ENCODE results near the gene RSAD1.

Gene RSAD1

DNA sequence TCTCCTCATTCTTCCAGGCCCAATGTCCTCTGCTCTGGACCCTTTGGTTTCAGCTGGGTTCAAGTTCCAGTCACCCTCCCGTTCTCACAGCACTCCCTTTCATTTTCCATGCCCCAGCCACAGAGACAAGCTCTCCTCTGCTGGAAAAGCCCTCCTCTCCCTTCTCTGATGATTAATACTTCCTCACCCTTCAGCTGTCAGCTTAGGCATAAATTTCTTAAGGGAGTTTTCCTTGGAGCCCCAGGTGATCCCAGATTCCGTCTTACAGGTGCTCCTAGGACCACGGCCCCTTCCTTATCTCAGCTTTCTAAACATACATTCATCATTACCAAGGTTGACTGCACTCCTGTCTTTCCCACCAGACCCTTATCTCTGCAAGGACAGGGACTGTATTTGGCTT lies 20.4 kb upstream of the RSAD1 start:
- no peak for DNase-seq (ENCODE audit: low read depth in 2 of 2)

DNA sequence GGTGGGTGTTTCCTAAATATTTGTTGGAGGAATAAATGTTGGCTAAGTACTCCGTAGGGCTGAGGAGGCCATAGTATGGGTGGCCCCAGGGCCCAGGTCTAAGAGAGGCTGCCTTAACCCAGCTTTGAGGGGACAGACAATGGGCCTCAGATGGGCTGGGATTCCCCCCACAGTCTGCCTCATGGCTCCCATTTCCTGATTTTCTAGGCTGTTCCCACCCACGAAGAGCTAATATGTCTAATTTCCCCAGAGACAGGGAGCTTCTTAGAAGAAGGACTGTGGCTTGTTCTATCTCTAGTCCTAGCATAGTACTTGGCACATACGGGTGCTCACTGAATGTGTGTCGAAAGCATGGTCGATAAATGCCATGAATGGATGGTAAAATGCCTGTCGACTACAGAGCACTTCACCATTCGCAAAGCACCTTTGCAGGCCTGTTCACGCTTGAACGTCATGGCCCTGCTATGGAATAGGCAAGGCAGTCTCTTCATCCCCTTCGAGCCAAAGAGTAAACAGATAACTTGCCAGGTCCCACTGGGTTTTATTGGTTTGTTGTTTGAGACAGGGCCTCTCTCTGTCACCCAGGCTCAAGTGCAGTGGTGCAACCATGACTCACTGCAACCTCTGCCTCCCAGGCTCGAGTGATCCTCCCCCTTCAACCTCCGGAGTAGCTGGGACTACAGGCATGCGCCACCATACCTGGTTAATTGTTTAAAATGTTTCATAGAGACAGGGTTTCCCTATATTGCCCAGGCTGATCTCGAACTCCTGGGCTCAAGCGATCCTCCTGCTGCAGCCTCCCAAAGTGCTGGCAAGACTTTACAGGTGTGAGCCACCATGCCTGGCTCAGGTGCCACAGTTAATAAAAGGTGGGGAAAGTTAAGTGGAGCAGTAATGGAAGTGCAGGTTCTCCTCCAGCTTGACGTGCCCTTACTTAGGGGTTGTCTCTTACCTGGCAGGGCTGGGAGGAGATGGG lies 19.7 kb upstream of the RSAD1 start:
- no peak for DNase-seq (ENCODE audit: low read depth in 2 of 2)

DNA sequence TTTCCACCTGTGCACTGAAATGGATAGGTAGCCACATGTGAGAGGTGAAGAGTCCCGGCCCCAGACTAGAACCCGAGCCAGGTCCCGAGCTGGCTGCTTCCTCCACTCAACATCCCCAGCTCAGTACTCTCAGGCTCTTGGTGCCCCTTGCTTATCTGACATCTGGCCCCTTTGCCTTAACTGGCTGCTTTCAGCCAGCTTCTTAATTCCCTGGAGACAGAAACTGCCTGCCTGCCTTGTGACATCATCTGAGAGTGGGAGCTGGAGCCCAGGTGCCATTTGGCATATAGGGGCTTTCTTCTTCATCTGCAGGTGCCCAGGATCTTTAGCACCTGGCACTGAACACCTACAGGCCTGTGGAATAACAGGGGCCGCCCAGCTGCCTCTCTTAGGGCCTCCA lies 18.9 kb upstream of the RSAD1 start:
- no peak for DNase-seq (ENCODE audit: low read depth in 2 of 2)

DNA sequence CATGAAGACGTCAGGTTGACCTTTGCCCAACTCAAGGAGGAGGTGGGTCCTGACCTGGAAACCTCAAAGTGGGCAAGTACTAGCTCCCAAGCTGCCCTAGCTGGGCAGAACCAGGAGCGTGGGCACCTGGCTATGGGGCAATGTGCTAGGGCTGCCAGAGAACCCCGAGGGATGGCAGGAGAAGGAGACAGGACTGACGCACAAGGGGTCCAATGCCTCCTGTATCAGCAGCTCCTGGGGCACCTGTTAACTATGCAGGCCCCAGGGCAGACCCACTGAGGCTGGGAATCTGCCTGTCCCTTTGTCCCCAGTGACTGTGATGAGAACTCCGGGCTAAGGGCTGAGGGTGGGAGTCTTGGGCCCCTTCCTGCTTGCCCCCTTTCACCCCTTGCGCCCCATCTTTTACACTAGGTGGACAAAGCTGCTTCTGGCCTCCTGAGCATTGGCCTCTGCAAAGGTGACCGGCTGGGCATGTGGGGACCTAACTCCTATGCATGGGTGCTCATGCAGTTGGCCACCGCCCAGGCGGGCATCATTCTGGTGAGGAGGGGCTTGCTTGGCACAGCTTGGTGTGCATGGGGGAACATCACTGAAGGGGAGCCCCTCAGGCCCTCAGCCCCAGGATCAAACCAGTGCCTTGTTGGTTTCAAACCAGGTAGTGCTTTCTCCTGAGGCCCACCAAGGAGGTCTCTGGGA lies 17.7 kb upstream of the RSAD1 start:
- DNase-seq (ENCODE audit: low read depth in 2 of 2) = no peak

DNA sequence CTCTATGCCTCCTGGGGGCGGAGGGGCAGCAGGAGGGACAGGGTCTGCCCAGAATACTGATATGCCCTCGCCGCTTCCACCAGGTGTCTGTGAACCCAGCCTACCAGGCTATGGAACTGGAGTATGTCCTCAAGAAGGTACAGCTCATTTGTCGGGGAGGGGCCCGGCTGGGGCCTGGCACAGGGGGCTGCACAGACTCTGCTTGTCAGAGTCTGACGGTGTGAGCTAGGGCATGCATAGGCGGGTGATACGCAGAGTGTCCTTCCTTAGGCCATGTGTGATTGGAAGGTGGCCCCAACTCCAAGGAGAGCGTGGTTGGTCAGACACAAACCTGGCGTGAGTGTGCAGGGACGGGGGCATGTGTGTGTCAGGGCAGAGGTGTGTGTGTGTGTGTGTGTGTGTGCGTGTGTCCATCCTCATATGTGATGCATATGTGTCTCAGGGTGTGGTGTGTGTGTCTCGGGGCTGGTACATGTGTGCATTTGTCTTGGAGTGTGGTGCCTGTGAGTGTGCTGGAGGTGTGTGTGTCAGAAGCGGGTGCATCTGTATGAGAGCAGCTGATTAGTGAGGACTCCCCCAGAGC lies 17.0 kb upstream of the RSAD1 start:
- DNase-seq (ENCODE audit: low read depth in 2 of 2) = no peak

DNA sequence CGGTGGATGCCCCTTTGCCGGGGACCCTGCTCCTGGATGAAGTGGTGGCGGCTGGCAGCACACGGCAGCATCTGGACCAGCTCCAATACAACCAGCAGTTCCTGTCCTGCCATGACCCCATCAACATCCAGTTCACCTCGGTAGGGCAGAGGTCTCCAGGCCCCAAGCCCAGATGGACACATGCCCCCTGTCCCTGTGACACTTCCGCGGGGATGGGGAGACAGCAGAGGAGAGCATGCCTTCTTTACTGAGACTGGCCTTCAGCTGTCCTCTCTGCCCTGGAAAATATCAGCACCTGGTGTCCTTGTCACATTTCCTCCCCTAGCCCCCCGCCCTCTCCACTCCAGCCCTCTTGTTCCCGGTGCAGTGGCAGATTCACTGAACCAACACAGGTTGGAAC lies 16.2 kb upstream of the RSAD1 start:
- no peak for DNase-seq (ENCODE audit: low read depth in 2 of 2)

DNA sequence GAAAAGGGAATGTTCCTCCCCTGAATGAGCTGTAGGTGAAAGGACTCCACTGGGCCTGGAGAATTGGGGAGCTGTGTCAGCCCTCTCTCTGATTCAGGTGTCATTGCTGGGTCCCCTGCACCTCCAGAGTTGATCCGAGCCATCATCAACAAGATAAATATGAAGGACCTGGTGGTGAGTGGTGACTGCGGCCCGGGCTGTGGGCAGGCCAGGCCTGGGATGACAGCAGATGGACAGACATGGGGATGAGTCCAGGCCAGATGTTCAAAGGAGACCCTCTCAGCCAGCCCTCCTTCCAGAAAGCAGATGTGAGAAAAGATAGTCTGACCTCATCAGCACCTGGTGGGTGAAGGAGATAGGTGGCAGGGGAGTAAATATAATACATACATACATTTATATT lies 14.5 kb upstream of the RSAD1 start:
- no peak for DNase-seq (ENCODE audit: low read depth in 2 of 2)

DNA sequence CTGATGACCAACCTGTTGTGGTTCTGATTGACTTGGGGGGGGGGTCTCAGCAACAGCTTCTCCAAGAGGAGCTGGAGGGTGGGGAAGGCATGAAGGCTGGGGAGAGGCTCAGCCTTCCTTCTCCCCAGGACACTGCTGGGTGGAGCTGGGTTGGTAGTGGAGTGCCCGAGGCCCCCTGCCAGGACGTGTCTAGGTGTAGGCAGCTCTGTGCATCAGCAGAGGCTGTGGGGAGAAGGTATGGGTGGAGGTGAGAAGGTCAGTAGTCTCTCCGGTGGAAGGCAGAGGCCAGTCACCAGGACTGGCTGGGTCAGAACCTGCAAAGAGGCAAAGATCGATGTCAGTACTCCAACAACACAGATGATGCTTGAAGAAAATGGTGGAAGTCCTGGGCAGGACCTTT lies 13.9 kb upstream of the RSAD1 start:
- no peak for DNase-seq (ENCODE audit: low read depth in 2 of 2)

DNA sequence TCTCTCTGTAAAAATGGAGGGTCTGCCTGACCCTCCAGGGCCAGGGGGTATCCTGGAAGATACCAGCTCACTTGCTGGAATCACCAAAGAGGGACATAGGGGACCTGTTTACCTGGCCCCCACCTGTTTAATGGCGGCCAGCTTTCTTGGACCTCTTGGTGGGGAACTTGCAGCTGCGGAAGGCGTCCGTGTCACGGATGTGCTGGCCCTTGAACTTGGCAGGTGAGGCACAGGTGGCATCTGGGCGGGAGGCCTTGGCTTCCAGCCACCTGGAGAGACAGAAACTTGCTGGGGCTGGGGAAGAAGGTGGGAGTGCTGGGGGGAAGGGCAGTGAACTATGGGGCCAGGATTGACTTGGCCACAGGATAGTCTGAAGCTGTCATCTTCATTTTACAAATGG lies 13.5 kb upstream of the RSAD1 start:
- DNase-seq (ENCODE audit: low read depth in 2 of 2) = no peak

DNA sequence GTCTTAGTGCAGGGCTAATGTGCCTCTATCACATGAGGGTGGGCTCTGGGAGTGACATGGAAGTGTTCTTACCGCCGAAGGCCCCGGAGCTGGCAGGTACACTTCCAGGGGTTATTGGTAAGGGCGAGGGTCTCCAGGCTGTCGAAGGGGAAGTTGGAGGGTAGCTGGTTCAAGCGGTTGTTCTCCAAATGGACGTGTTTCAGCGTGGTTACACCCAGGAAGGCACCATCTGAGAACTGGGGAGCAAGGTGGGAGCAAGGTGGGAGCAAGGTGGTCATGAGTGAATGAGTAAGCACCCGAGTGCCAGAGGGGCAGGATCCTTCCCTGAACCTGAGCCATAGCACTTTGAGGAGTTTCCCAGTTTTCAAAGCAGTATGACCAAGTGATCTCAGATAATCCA lies 13.0 kb upstream of the RSAD1 start:
- DNase-seq (ENCODE audit: low read depth in 2 of 2) = no peak

DNA sequence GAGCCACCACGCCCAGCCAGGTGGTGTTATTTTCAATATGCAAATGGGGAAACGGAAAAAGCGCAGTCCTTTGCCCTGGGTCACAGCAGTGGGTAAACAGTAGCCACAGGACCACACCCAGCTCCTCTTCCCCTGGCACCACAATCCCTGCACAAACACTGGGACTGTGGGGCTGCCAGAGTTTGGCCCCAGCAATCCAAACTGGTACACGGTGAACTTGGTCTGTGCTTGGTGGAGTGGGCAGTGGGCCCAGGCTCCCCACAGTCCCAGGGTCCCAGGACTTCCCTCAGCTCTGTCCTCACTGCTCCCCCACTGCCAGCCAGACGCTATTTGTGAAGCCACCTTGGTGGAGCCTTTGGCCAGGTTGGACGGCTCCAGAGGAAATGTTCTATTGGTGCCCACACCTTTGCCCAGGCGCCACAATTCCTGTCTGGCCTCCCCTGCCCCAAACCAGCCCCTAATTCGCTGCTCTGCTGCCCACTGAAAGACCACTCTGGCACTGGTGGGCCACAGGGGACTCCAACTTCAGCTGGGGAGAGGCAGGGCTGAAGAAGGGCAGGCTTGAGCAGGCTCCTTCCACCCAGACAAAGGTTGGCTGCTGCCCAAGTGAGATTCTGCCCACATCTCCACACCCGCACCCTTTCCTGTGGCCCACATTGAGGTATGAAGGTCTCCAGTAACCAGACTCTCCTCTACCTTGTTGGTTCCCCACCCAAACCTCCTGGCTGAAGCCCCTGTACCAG lies 12.1 kb upstream of the RSAD1 start:
- DNase-seq (ENCODE audit: low read depth in 2 of 2) = no peak

DNA sequence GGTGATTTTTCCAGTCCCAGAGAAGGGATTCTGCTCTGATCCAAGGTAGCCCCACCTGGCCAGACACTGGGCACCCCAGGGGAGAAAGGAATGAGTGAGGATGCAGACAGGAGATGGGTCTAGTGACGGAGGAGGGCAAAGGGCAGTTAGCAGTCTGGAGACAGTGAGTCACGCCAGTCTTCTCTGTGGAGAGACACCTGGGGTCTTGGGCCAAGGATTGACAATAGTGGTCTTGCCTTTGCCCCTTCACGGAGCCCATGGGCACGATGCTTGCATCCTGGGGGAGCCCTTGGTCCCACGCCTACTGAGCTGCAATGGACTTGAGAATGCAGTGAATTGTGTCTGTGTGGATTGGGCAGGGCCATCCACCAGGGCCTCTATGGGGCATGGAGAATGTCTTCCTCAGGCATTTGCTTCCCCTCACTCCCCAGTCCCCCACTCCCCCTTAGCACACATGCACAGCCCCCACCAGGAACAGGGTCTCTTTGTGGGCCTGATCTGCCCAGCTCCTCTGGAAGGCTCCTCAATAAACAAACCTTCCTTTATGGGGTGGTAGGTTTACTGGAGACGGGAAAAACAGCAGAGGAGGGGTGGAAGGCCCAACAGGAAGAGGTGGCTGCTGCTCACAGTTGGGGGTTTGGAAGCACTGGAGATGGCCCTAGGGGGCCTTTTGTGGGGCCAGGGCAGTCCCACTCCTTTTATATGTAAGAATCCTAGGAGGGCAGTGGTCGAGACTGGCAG lies 11.4 kb upstream of the RSAD1 start:
- DNase-seq (ENCODE audit: low read depth in 2 of 2) = no peak

DNA sequence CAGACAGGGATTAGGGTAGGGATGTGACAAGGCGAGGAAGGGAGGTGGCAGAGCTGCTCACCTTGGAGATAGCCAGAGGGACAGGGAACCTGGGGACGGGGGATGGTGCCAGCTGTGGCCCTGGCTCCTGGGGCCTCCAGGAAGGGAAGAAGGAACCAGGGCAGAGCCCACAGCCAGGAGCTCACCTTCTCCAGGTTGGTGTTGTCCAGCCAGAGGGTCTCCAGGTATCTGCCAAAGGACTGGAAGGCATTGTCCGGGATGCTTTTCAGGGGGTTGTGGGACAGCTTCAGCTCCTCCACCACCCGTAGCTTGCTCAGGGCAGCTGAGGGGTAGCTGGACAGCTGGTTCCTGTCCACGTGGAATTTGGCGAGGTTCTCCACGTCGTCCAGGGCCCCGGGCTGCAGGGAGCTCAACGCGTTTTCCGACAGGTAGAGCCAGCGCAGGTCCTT lies 10.8 kb upstream of the RSAD1 start:
- no peak for DNase-seq (ENCODE audit: low read depth in 2 of 2)

DNA sequence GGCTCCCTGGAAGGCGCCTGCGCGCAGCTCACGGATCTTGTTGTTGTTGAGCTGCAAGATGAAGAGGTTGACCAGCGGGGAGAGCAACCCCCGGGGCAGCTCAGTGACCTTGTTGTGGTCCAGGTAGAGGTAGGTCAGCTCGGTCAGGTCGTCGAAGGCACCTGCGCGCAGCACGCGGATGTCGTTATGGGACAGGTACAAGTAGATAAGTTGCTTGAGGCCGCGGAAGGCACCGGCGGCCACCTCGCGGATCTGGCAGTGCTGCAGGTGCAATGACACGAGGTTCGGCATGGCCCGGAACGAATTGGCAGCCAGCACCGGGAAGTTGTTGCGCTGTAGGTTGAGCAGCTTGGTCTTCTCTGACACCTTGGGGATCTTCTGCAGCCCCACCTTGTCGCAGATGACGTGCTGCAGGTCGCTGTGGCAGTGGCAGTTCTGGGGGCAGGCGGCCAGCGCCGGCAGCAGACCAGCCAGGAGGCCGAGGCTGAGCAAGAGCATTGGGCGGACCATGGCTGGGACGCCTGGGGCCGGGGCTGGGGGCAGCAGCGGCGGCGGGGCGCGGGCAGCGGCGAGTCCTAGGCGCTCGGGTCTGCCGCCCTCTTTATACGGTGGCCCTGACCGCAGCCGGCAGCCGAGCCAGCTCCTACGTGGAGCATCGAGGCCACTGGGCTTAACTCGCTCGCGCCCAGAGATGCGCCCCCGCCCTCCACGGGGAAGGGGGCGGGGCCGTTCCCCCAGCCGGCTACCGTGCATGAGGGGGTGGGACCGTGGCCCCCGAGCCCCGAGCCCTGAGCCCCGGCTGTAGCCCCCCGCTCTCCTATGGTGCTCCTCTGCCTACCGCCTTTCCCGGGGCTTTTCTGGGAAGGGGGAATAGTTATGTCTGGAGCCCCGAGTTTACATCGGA lies 10.1 kb upstream of the RSAD1 start, which contains the start of gene CHAD:
Gene CHAD (minus strand): TSS at position 577 of the 904 bp plus-strand sequence. CDS start 67 bp downstream, at position 510.
- DNase-seq (ENCODE audit: low read depth in 2 of 2) = no peak

DNA sequence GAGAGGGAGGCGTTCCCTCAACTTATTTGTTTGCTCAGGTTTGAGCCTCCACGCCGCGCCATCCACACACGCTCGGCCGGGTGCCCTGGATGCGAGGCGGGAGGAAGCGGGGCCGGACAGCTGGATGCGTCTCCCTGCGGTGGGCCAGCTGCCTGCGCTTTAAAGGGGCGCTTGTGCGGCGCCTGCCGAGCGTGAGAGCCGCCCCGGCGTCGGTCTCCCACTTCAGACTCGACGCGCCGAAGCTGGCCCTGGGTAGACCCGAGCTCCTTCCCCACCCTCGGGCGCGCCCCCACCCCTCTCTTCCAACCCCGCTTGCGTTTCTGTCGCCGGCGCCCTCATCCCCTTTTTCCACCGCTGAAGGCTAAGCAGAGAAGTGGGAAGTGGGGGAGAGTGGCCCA lies 9.5 kb upstream of the RSAD1 start:
- DNase-seq (ENCODE audit: low read depth in 2 of 2) = no peak

DNA sequence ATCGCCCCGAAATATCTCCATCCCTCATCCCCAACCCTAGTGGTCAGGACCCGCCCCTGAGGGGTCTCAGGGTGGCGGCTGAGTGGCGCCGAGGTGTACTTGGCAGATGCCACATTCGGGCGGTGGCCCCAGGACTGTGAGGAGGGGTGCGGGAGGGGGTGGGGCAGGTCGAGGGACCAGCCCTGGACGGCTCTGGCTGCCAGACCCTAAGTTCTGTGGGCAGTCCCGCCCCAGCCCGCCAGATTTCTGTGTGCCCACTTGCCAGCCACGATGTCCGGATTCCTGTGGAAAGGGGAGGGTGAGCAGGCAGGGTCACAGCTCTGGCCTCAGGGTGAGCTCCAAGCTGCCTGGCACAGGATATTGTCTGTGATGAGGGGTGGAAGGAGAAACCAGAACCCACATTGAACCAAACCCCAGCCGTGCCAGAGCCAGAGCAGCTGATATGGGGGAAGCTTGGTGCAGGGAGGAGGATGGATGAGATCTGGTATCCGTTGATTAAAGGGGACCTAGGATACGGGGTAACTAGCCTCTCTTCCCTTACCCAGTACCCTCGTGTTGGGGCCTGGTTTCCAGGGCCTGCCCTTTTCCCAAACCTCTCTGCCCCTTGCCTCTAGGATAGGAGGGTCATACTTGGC lies 8.9 kb upstream of the RSAD1 start:
- no peak for DNase-seq (ENCODE audit: low read depth in 2 of 2)

DNA sequence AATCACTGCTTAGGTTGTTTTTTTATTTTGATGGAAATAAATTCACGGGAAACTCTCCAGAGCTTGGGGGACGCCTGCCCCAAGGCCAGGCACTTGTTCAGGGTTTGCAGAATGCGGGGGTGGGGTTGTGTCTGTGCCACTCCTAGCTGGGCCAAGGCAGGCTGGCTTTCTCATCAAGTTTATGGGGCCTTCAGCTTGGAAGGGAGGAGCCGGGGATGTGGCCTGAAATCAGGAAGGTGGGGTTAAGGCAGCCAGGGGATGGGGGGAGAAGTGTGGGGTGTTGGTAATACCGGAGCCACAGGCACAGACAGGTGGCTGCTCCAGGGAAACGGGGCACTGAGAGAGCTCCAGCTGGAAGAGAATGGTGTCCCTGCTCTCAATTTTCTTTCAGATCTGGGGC lies 8.2 kb upstream of the RSAD1 start:
- no peak for DNase-seq (ENCODE audit: low read depth in 2 of 2)

DNA sequence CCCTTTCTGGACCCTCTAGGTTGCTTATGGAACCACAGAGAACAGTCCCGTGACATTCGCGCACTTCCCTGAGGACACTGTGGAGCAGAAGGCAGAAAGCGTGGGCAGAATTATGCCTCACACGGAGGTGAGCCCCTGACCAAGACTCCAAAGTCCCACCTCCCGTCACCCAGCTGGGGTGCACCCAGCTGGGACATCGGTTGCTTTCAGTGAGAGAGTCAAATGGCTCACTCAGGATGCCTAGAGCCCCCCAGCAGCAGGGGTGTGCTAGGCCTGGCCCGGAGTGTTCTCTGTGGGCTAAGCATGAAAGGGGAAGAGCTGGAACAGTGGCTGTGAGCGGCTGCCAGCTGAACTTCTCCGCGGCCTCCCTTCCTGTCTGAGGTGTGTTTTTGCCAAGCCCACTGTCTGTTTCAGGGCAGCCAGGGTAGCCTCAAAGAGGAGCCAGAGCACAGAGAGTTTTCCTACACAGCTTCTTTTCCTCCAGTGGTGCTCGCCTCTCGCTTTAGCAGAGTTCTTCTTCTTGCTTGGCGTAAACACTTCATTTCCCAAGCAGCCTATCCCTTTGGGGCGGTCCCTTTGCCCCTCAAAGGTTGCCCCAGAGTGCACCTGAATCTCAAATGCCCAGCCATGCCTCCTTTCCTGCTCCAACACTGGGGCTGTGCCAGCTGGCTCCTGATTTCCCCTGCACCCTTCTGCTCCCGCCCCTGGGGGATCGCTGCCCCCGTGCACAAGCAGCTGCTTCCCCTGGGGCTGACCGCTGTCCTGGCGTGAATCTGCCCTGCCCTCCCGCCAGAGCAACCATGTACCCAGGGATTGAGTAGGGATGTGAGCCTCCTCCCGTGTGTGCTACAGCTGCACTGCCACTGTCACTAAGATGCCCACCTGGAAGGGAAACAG lies 7.4 kb upstream of the RSAD1 start:
- DNase-seq (ENCODE audit: low read depth in 2 of 2) = no peak

DNA sequence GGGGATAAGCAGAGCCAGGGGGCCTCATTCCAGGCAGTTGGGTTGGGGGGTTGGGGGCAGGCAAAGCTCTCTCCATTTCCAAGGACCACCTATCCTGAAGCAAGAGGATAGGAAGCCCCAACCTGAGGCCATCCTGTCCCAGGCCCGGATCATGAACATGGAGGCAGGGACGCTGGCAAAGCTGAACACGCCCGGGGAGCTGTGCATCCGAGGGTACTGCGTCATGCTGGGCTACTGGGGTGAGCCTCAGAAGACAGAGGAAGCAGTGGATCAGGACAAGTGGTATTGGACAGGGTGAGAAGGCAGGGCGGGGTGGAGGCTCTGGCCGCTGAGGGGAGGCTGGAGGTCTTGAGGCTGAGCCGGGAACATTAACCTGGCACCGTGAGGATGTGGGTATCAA lies 6.4 kb upstream of the RSAD1 start:
- no peak for DNase-seq (ENCODE audit: low read depth in 2 of 2)
